ENCODE results near the gene RAPGEF2. TPM values are rescaled to one million over a fixed set of nuclear protein-coding genes. Genes with fewer than 3 reads are reported as not detected.
"Not testable (repeated sequence)": the region's sequence is repeated elsewhere in the genome, so short reads cannot be mapped to it uniquely, and the experiment has no call there.

The RAPGEF2 gene
- total and polyA plus RNA-seq, 2 experiments from 2014 or later, result 8.4 to 79.3 TPM

GRCh38 chr4:159178979-159179969, 76.4 kb downstream of the RAPGEF2 start:
- H4K20me1 ChIP-seq (ENCODE audit: insufficient read depth, poor library complexity, severe bottlenecking), result peaks cover 42% of the 10 kb centered on the region
- no peak overlapping the region for H3K4me3 ChIP-seq
- peaks cover 12% of the 10 kb centered on the region for H3K4me1 ChIP-seq (ENCODE audit: insufficient read depth)
- no peaks in the 10 kb centered on the region for H3K36me3 ChIP-seq (replicated peaks; ENCODE audit: insufficient read depth, low read depth)
- H3K4me2 ChIP-seq, result no peak overlapping the region
- 86% methylated on average over 3 of the region's 3 CpGs for WGBS (ENCODE audit: low lambda C conversion rate, missing lambda C conversion rate)
- H3K9me3 ChIP-seq (ENCODE audit: low read depth), result no peaks in the 10 kb centered on the region
- no peak for DNase-seq (ENCODE audit: low spot score)
- peaks cover 89% of the 10 kb centered on the region for H3K79me2 ChIP-seq
- H3K9me2 ChIP-seq (replicated peaks; ENCODE audit: insufficient read depth), result no peaks in the 10 kb centered on the region
- H2AFZ ChIP-seq, result no peak overlapping the region
- TF ChIP-seq EZH2phosphoT487 (IDR thresholded peaks at IDR 0.05; ENCODE audit: low read depth, severe bottlenecking, unreplicated experiment), result no peak
- no peak for TF ChIP-seq EZH2 (IDR thresholded peaks at IDR 0.05; ENCODE audit: borderline replicate concordance)
- TF ChIP-seq CTCF (IDR thresholded peaks at IDR 0.05; ENCODE audit: poor library complexity), result no peak
- no peak overlapping the region for H3K27ac ChIP-seq
- no peaks in the 10 kb centered on the region for H3K27me3 ChIP-seq

- peaks cover 80% of the 10 kb centered on the region for H3K79me2 ChIP-seq
- not testable (repeated sequence) for H3K9me3 ChIP-seq (ENCODE audit: low read depth); H3K4me1 ChIP-seq (ENCODE audit: insufficient read depth); H3K36me3 ChIP-seq (replicated peaks; ENCODE audit: insufficient read depth, low read depth); H3K4me3 ChIP-seq; H3K27me3 ChIP-seq; H3K9me2 ChIP-seq (replicated peaks; ENCODE audit: insufficient read depth); H3K4me2 ChIP-seq; DNase-seq (ENCODE audit: low spot score); H3K27ac ChIP-seq; H2AFZ ChIP-seq
- WGBS (ENCODE audit: low lambda C conversion rate, missing lambda C conversion rate), result 95% methylated on average over 4 of the region's 4 CpGs
- H4K20me1 ChIP-seq (ENCODE audit: insufficient read depth, poor library complexity, severe bottlenecking), result peaks cover 27% of the 10 kb centered on the region
These were observed 81.2 kb downstream of the RAPGEF2 start for GRCh38 chr4:159183885-159184605.

- H3K4me3 ChIP-seq, result no peak overlapping the region
- H4K20me1 ChIP-seq (ENCODE audit: insufficient read depth, poor library complexity, severe bottlenecking), result peaks cover 12% of the 10 kb centered on the region
- no peak for DNase-seq (ENCODE audit: low spot score)
- H2AFZ ChIP-seq, result no peak overlapping the region
- no peak overlapping the region for H3K4me2 ChIP-seq
- H3K9me3 ChIP-seq (ENCODE audit: low read depth), result no peaks in the 10 kb centered on the region
- H3K27ac ChIP-seq, result no peak overlapping the region
- 100% methylated on average over 1 of the region's 1 CpG for WGBS (ENCODE audit: low lambda C conversion rate, missing lambda C conversion rate)
- no peak for TF ChIP-seq EZH2phosphoT487 (IDR thresholded peaks at IDR 0.05; ENCODE audit: low read depth, severe bottlenecking, unreplicated experiment)
- H3K4me1 ChIP-seq (ENCODE audit: insufficient read depth), result no peaks in the 10 kb centered on the region
- H3K27me3 ChIP-seq, result no peaks in the 10 kb centered on the region
- no peaks in the 10 kb centered on the region for H3K36me3 ChIP-seq (replicated peaks; ENCODE audit: insufficient read depth, low read depth)
- H3K79me2 ChIP-seq, result peaks cover 72% of the 10 kb centered on the region
- H3K9me2 ChIP-seq (replicated peaks; ENCODE audit: insufficient read depth), result no peaks in the 10 kb centered on the region
These were observed 82.7 kb downstream of the RAPGEF2 start for GRCh38 chr4:159185591-159186023.

- H3K9me2 ChIP-seq (replicated peaks; ENCODE audit: insufficient read depth), result no peaks in the 10 kb centered on the region
- H3K27me3 ChIP-seq, result no peaks in the 10 kb centered on the region
- H3K4me3 ChIP-seq, result no peak overlapping the region
- no peaks in the 10 kb centered on the region for H3K9me3 ChIP-seq (ENCODE audit: low read depth)
- no peak overlapping the region for H2AFZ ChIP-seq
- no peak overlapping the region for H3K4me2 ChIP-seq
- H3K79me2 ChIP-seq, result peaks cover 42% of the 10 kb centered on the region
- no peak overlapping the region for H3K27ac ChIP-seq
- WGBS (ENCODE audit: low lambda C conversion rate, missing lambda C conversion rate), result 92% methylated on average over 1 of the region's 1 CpG
- no peaks in the 10 kb centered on the region for H3K4me1 ChIP-seq (ENCODE audit: insufficient read depth)
- H4K20me1 ChIP-seq (ENCODE audit: insufficient read depth, poor library complexity, severe bottlenecking), result peaks cover 6% of the 10 kb centered on the region
- no peaks in the 10 kb centered on the region for H3K36me3 ChIP-seq (replicated peaks; ENCODE audit: insufficient read depth, low read depth)
- DNase-seq (ENCODE audit: low spot score), result no peak
- no peak for TF ChIP-seq EZH2 (IDR thresholded peaks at IDR 0.05; ENCODE audit: borderline replicate concordance)
- TF ChIP-seq EZH2phosphoT487 (IDR thresholded peaks at IDR 0.05; ENCODE audit: low read depth, severe bottlenecking, unreplicated experiment), result no peak
- no peak for TF ChIP-seq CTCF (IDR thresholded peaks at IDR 0.05; ENCODE audit: poor library complexity)
These were observed 85.8 kb downstream of the RAPGEF2 start for GRCh38 chr4:159188646-159189045.

Measured in hepatocyte (in vitro differentiated cells).